ENCODE data around the gene TTC28. TPM values are rescaled to one million over a fixed set of nuclear protein-coding genes. Genes with fewer than 3 reads are reported as not detected.
A peak's percentile ranks its signal among the peaks of the same experiment; 100 is the strongest.
"Not testable (repeated sequence)": the region's sequence is repeated elsewhere in the genome, so short reads cannot be mapped to it uniquely, and the experiment has no call there.

TTC28 gene
- total RNA-seq, 1 donor from 2014 or later = 24.5 TPM

- Histone ChIP-seq H3K4me3 (no peak overlapping the region), H3K4me1 (peaks cover 0 to 2% of the 10 kb centered on the region in 2 donors), H3K27me3 (no peaks in the 10 kb centered on the region), H3K36me3 (peaks cover 0 to 3% of the 10 kb centered on the region in 2 donors), H3K9me3 (no peaks in the 10 kb centered on the region), H3K27ac (no peak overlapping the region)
- TF ChIP-seq CTCF (IDR thresholded peaks at IDR 0.05) = no peak
- no peak for DNase-seq (ENCODE audit: low spot score in 2 of 2)
- intact Hi-C loops (cut with DNase I) = no loop called here
These were observed 27.2 kb upstream of the TTC28 start for GRCh38 chr22:28706845-28707244.

DNA sequence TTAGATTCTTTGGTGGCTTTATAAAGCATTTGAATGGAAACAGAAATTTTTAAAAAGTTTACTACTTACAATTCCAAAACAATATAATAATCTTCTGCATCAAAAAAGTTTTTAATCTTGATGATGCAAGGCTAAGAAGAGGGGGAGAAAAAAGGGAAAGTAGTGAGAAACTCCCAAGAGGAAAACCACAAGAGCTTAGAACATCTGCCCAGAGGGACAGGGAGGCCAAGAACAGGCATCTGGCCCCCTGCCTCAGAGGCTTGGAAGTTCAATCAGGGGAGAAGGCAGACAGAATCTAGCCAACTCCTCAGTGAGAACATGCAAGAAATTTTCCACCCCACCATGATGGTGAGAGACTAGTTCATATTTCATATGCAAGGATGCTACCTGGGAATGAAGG is 23.8 kb upstream of the TTC28 start:
- Histone ChIP-seq H3K4me1 (no peaks in the 10 kb centered on the region), H3K27me3 (no peaks in the 10 kb centered on the region), H3K9me3 (no peaks in the 10 kb centered on the region), H3K4me3 (no peak overlapping the region), H3K27ac (no peak overlapping the region), H3K36me3 (peaks cover 0 to 3% of the 10 kb centered on the region in 2 donors)
- TF ChIP-seq CTCF (IDR thresholded peaks at IDR 0.05) = no peak
- no peak for DNase-seq (ENCODE audit: low spot score in 2 of 2)
- intact Hi-C loops (cut with DNase I) = no loop called here

DNA sequence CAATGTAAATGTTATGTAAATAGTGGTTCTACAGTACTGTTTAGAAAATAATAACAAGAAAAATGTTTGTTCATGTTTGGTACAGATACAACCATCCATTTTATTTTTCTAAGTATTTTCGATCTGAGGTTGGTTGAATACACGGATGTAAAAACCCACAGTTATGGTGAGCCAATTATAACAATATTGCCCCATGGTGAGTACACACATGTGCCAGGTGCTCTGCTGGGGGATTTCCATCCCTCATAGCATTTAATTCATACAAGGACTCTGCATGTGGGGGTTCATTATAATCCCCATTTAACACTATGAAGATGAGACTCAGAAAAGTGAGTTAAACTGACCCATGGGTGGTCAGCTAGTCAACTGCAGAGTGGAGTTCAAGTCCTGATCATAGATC is 23.3 kb upstream of the TTC28 start:
- no peaks in the 10 kb centered on the region for H3K9me3 ChIP-seq
- no peak for DNase-seq (ENCODE audit: low spot score in 2 of 2)
- no peaks in the 10 kb centered on the region for H3K27me3 ChIP-seq
- no peaks in the 10 kb centered on the region for H3K4me1 ChIP-seq
- intact Hi-C loops (cut with DNase I) = no loop called here
- H3K36me3 ChIP-seq = peaks cover 0 to 3% of the 10 kb centered on the region in 2 donors
- H3K4me3 ChIP-seq = no peak overlapping the region
- no peak overlapping the region for H3K27ac ChIP-seq
- TF ChIP-seq CTCF (IDR thresholded peaks at IDR 0.05) = no peak

DNA sequence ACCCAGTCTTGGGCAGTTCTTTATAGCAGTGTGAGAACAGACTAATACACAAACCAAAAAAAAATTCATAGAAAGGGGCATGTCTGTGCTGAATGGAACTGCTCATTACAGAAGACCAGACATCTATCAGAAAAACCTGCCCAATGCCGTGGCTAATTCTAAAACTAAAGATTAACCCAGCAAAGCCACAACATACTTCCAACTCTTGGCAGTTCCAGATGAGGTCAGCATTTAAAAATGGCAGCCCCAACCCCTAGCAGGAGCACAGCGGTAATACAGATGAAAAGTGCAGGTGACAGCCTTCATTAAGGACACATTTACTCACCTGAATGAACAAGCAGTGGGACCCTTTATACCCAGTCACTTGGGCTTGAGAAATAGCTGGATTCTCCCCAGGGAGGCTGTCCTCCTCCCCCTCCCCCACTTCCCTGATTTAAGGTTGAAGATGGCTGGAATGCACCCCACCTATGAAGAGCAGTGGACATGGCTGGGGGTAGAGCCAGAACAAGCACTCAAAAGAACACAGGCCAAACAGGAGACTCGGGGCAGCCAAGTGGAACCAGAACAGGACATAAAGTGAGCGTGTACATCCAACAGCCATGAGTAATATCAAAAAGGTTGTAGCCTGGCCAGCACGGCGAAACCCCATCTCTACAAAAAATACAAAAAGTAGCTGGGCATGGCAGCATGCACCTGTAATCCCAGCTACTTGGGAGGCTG is 13.6 kb upstream of the TTC28 start:
- H3K27me3 ChIP-seq; H3K27ac ChIP-seq; H3K9me3 ChIP-seq; H3K4me1 ChIP-seq; H3K4me3 ChIP-seq; DNase-seq (ENCODE audit: low spot score in 2 of 2); H3K36me3 ChIP-seq; intact Hi-C loops (cut with DNase I): not testable (repeated sequence)

DNA sequence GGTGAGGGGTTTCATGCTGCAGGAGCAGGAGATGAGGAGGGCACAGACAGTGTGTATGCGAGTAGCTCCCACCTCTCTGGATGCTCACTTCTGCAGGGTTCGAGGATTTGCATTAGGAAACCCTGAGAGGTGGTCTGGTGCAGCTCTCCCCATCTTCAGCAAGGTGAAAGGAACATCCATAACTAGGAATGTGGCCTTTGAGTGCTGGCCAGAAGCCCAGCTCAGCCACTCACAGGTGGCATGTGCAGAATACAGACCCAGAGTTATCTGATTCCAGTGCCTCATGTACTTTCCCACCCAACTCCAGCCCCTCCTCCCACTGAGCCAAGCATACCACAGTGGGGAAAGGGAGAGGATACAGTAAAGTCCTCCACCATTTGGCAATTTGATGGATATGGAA is 10.2 kb upstream of the TTC28 start:
- intact Hi-C loops (cut with DNase I); H3K27me3 ChIP-seq; H3K4me1 ChIP-seq; DNase-seq (ENCODE audit: low spot score in 2 of 2); H3K36me3 ChIP-seq; H3K4me3 ChIP-seq; H3K9me3 ChIP-seq; H3K27ac ChIP-seq: not testable (repeated sequence)

- H3K4me3 ChIP-seq; intact Hi-C loops (cut with DNase I); H3K9me3 ChIP-seq; H3K27ac ChIP-seq; H3K27me3 ChIP-seq; H3K4me1 ChIP-seq; H3K36me3 ChIP-seq; DNase-seq (ENCODE audit: low spot score in 2 of 2): not testable (repeated sequence)
These were observed 3.3 kb upstream of the TTC28 start for GRCh38 chr22:28682966-28683365.

GRCh38 chr22:28680813-28681490 is 1.3 kb upstream of the TTC28 start:
- DNase-seq (ENCODE audit: low spot score in 2 of 2); H3K36me3 ChIP-seq; H3K27ac ChIP-seq; H3K4me3 ChIP-seq; H3K9me3 ChIP-seq; H3K4me1 ChIP-seq; H3K27me3 ChIP-seq: not testable (repeated sequence)
- intact Hi-C loops (cut with DNase I) = loop anchor here (2.0 kb wide), 1 partner anchor 30 kb away; no protein-coding TSS in a partner anchor

DNA sequence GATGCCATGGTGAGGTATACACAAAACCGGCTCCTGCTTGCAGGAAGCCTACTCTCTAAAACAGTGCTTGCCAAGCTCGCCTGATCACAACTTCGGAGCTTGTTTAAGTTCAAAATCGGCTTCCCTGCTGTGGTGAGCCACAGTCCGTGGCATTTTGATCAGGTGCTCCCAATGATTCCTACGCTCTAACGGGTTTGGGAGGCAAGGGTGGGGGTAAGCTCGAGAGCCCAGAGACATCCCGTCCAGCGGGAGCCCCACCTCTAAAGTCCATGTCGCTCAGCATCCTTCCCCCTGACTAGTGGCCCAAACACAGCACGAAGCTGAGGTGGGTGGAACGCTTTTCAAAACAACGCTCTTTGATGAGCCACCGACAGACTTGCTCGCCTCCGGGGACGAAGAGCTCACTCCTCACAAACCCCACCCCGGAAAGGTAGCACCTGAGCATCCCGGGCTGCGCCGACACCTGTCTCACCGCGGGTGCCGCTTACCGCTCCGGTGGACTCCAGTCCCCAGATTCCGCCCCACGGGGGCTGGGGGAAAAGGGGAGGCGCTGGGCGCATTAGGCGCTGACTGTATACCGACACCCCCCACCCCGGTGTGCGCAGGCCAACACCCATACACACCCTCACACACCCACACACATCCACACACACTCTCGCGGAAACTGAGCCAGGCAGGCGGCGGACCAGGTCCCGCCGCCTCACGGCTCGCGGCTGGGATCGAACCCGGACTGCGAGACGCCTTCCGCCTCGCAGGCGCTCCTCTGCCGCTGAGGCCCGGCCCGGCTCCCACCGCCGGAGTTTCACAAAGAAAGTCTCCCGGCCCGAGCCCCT is 646 bp downstream of the TTC28 start:
- intact Hi-C loops (cut with DNase I) = loop anchor here (1.0 to 10.0 kb wide), 3 partner anchors 63 to 123 kb away; partner anchors contain the start of genes CCDC117, HSCB and XBP1
- not testable (repeated sequence) for DNase-seq (ENCODE audit: low spot score in 2 of 2); H3K27me3 ChIP-seq; H3K9me3 ChIP-seq; H3K4me1 ChIP-seq; H3K36me3 ChIP-seq
- Histone ChIP-seq H3K27ac (peak overlapping the region; percentile 27 to 42), H3K4me3 (peak overlapping the region; percentile 79 to 80)

- H3K27ac ChIP-seq; H3K27me3 ChIP-seq; H3K4me3 ChIP-seq; H3K4me1 ChIP-seq; DNase-seq (ENCODE audit: low spot score in 2 of 2); H3K36me3 ChIP-seq; H3K9me3 ChIP-seq: not testable (repeated sequence)
- intact Hi-C loops (cut with DNase I) = loop anchor here (5.0 to 10.0 kb wide), 2 partner anchors 97 to 124 kb away; partner anchors contain the start of genes CCDC117 and XBP1
These were observed 1.5 kb downstream of the TTC28 start for GRCh38 chr22:28678170-28678569.
